ENCODE data around the gene HNRNPH2. TPM values are rescaled to one million over a fixed set of nuclear protein-coding genes. Genes with fewer than 3 reads are reported as not detected.

Gene HNRNPH2
- total and polyA plus RNA-seq, 2 experiments from 2014 or later: 76.9 to 189 TPM

DNA sequence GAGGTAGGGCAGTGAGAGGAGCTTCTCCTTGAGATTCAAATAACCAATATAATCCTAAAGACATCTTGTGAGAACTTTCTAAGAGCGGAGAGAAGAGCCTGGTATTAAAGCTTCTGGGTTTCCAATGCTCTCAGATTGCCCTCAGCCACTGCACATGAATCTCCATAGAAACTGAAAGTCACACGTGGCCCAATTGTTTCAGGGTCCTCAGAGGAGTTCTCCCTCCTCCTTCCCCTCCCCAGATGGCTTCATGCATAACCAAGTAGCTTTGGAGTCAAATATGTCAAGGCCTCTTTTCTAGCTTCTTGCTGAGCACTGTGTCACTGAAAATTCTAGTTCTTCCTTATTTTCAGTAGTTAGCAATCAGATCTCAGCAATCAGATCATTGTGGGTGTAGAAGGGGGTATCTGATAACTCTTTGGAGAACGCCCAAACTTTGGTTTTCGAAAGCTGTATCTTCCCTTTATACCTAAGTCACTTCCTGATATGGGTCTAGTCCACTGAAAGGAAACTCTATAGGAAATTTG is 24.3 kb upstream of the HNRNPH2 start:
- no peak overlapping the region for H3K27ac ChIP-seq
- no peaks in the 10 kb centered on the region for H3K9me3 ChIP-seq (ENCODE audit: low read depth)
- no peaks in the 10 kb centered on the region for H3K4me1 ChIP-seq (ENCODE audit: low read depth)
- no peak for DNase-seq (ENCODE audit: low read depth in 1 of 2, low spot score in 1 of 2)
- TF ChIP-seq, protein P1, sequence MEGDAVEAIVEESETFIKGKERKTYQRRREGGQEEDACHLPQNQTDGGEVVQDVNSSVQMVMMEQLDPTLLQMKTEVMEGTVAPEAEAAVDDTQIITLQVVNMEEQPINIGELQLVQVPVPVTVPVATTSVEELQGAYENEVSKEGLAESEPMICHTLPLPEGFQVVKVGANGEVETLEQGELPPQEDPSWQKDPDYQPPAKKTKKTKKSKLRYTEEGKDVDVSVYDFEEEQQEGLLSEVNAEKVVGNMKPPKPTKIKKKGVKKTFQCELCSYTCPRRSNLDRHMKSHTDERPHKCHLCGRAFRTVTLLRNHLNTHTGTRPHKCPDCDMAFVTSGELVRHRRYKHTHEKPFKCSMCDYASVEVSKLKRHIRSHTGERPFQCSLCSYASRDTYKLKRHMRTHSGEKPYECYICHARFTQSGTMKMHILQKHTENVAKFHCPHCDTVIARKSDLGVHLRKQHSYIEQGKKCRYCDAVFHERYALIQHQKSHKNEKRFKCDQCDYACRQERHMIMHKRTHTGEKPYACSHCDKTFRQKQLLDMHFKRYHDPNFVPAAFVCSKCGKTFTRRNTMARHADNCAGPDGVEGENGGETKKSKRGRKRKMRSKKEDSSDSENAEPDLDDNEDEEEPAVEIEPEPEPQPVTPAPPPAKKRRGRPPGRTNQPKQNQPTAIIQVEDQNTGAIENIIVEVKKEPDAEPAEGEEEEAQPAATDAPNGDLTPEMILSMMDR (IDR thresholded peaks at IDR 0.05; ENCODE audit: low read depth, low read length): no peak
- H3K27me3 ChIP-seq: no peaks in the 10 kb centered on the region
- no peaks in the 10 kb centered on the region for H3K36me3 ChIP-seq
- no peak overlapping the region for H3K4me3 ChIP-seq

GRCh38 chrX:101385026-101385684 is 22.9 kb upstream of the HNRNPH2 start:
- Histone ChIP-seq H3K27ac (no peak overlapping the region), H3K4me1 (ENCODE audit: low read depth) (no peaks in the 10 kb centered on the region), H3K27me3 (no peaks in the 10 kb centered on the region), H3K4me3 (no peak overlapping the region), H3K36me3 (no peaks in the 10 kb centered on the region), H3K9me3 (ENCODE audit: low read depth) (no peaks in the 10 kb centered on the region)
- DNase-seq (ENCODE audit: low read depth in 1 of 2, low spot score in 1 of 2): no peak
- TF ChIP-seq, protein P1 (IDR thresholded peaks at IDR 0.05; ENCODE audit: low read depth, low read length): no peak

DNA sequence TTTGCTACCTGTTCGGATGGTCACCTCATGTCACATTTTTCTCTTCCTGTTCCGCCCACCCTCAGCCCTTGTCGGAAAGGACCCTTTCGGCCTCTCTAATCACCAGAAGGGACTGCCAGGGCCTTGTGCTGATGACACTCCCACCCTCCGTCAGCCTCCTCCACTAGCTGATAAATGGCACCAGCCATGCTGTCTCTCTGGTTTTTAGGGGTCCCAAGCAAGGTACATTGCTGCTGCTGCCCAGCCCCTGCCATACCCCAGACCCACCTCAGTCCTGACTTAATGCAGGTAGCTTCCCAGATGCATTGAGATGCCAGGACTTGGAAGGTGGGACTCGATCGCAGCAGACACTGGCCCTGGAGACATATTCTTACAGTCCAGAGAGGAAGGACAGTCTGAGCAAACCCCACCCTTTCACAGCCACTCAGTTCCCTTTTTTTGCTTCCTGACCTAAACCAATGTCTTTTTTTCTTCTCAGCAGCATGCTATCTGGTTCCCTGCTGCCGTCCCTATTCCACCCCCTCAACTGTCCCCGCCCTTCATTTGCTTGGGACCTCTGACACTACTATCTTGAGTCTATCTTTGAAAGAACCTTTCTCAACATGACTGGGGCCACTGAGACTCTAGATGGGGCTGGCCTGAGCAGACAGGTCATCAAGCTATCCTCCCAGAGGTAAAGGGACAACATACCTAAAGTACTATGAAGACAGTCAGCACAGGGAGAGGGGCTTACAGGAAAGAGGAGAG is 22.1 kb upstream of the HNRNPH2 start, which contains the start of gene BTK:
TSS of gene BTK (minus strand) at position 397 of the 747 bp plus-strand sequence. CDS start 10,907 bp downstream, outside the sequence.
- Histone ChIP-seq H3K27ac (no peak within 1 kb of the TSS), H3K4me3 (no peak within 1 kb of the TSS), H3K36me3 (no peaks in the 10 kb centered on the region), H3K4me1 (ENCODE audit: low read depth) (no peaks in the 10 kb centered on the region), H3K27me3 (no peaks in the 10 kb centered on the region), H3K9me3 (ENCODE audit: low read depth) (no peaks in the 10 kb centered on the region)
- DNase-seq (ENCODE audit: low read depth in 1 of 2, low spot score in 1 of 2): no peak
- TF ChIP-seq, protein P1 (IDR thresholded peaks at IDR 0.05; ENCODE audit: low read depth, low read length): no peak

- no peak for DNase-seq (ENCODE audit: low read depth in 1 of 2, low spot score in 1 of 2)
- Histone ChIP-seq H3K27me3 (no peaks in the 10 kb centered on the region), H3K4me1 (ENCODE audit: low read depth) (no peaks in the 10 kb centered on the region), H3K36me3 (no peaks in the 10 kb centered on the region), H3K27ac (no peak overlapping the region), H3K9me3 (ENCODE audit: low read depth) (no peaks in the 10 kb centered on the region), H3K4me3 (no peak overlapping the region)
- TF ChIP-seq, protein P1 (IDR thresholded peaks at IDR 0.05; ENCODE audit: low read depth, low read length): no peak
These were observed 21.5 kb upstream of the HNRNPH2 start for GRCh38 chrX:101386542-101386885.

DNA sequence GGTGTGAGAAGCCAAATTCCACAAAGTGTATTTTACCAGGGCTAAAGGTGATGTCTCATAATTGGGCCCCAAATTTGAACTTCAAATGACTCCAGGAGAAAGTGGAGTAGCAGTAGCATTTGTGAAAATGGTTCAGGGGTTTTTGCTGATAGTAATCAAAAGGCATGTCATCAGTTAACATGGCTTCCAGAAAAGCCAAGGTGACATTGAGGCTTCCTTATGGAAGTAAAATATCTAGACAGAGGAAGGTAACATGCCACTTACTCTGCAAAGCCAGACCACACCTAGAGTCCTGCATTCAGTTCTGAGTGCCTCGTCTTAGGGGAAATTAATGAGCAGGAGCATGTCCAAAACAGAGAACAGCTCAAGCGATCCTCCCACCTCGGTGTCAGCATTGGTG is 19.4 kb upstream of the HNRNPH2 start:
- Histone ChIP-seq H3K4me3 (no peak overlapping the region), H3K9me3 (ENCODE audit: low read depth) (no peaks in the 10 kb centered on the region), H3K27me3 (no peaks in the 10 kb centered on the region), H3K27ac (no peak overlapping the region), H3K36me3 (peaks cover 4% of the 10 kb centered on the region), H3K4me1 (ENCODE audit: low read depth) (no peaks in the 10 kb centered on the region)
- no peak for DNase-seq (ENCODE audit: low read depth in 1 of 2, low spot score in 1 of 2)
- TF ChIP-seq, protein P1 (IDR thresholded peaks at IDR 0.05; ENCODE audit: low read depth, low read length): no peak

Data from cardiac muscle cell (in vitro differentiated cells and primary cell).